ENCODE measurements around the gene DNAJC5G. TPM values are rescaled to one million over a fixed set of nuclear protein-coding genes. Genes with fewer than 3 reads are reported as not detected.

The DNAJC5G gene
- total and polyA plus RNA-seq, 11 donors: 0.11 to 3.3 (median 1.2) TPM

- WGBS, 4 donors: 86 to 97% (median 96%) methylated on average over 5 to 16 of the region's 16 CpGs
These were observed 32.6 kb upstream of the DNAJC5G start for GRCh38 chr2:27242614-27242951.

GRCh38 chr2:27243391-27244130 lies 31.7 kb upstream of the DNAJC5G start:
- Histone ChIP-seq H3K9me3 (no peaks in the 10 kb centered on the region), H3K27me3 (no peaks in the 10 kb centered on the region), H3K4me3 (no peak overlapping the region), H3K4me1 (peaks cover 0 to 26% (median 5%) of the 10 kb centered on the region in 12 donors), H3K36me3 (peaks cover 0 to 65% (median 50%) of the 10 kb centered on the region in 9 donors), H3K27ac (peak overlapping the region in 7 of 12 donors; percentile 11 to 56 (median 34))
- 57 to 61% (median 59%) methylated on average over 19 of the region's 19 CpGs for WGBS, 4 donors
- intact Hi-C loops (cut with DNase I): no loop called here
- TF ChIP-seq CTCF (IDR thresholded peaks at IDR 0.05): no peak
- ATAC-seq (peak; percentile 28 to 54 (median 38)), DNase-seq (no peak)

More at GRCh38 chr2:27242614-27242951, 32.6 kb upstream of the DNAJC5G start:
- no peak overlapping the region for H3K4me3 ChIP-seq
- H3K27me3 ChIP-seq: no peaks in the 10 kb centered on the region
- H3K27ac ChIP-seq: peak overlapping the region in 1 of 12 donors; percentile 53
- intact Hi-C loops (cut with DNase I): no loop called here
- no peak for DNase-seq
- ATAC-seq: no peak
- peaks cover 0 to 74% (median 60%) of the 10 kb centered on the region in 9 donors for H3K36me3 ChIP-seq
- peaks cover 0 to 26% (median 5%) of the 10 kb centered on the region in 12 donors for H3K4me1 ChIP-seq
- no peaks in the 10 kb centered on the region for H3K9me3 ChIP-seq
- TF ChIP-seq CTCF (IDR thresholded peaks at IDR 0.05) (no peak), POLR2A (IDR thresholded peaks at IDR 0.05) (no peak)

- Histone ChIP-seq H3K4me3 (no peak overlapping the region), H3K27me3 (peaks cover 0 to 4% (median 0%) of the 10 kb centered on the region in 9 donors), H3K36me3 (peaks cover 0 to 49% (median 34%) of the 10 kb centered on the region in 9 donors), H3K9me3 (no peaks in the 10 kb centered on the region), H3K27ac (peak overlapping the region in 1 of 12 donors; percentile 8), H3K4me1 (peaks cover 0 to 27% (median 5%) of the 10 kb centered on the region in 12 donors)
- DNase-seq: no peak
- no peak for TF ChIP-seq CTCF (IDR thresholded peaks at IDR 0.05)
- TF ChIP-seq POLR2A (IDR thresholded peaks at IDR 0.05): no peak
- 64 to 72% (median 71%) methylated on average over 10 of the region's 10 CpGs for WGBS, 4 donors
- intact Hi-C loops (cut with DNase I): loop anchor here in 1 of 10 donors (5.0 kb wide), 1 partner anchor 37 kb away; the partner anchor contains the start of gene TRIM54
- ATAC-seq: peak in 3 of 4 donors; percentile 18 to 52 (median 40)
These were observed 30.1 kb upstream of the DNAJC5G start for GRCh38 chr2:27245116-27245515.

GRCh38 chr2:27245626-27246025 lies 29.6 kb upstream of the DNAJC5G start:
- Histone ChIP-seq H3K9me3 (no peaks in the 10 kb centered on the region), H3K4me1 (peaks cover 0 to 32% (median 7%) of the 10 kb centered on the region in 12 donors), H3K4me3 (no peak overlapping the region), H3K36me3 (peaks cover 0 to 44% (median 29%) of the 10 kb centered on the region in 9 donors), H3K27ac (peak overlapping the region in 1 of 12 donors; percentile 8), H3K27me3 (peaks cover 0 to 9% (median 0%) of the 10 kb centered on the region in 9 donors)
- no peak for TF ChIP-seq CTCF (IDR thresholded peaks at IDR 0.05)
- TF ChIP-seq POLR2A (IDR thresholded peaks at IDR 0.05): no peak
- intact Hi-C loops (cut with DNase I): loop anchor here in 1 of 10 donors (5.0 kb wide), 1 partner anchor 37 kb away; the partner anchor contains the start of gene TRIM54
- WGBS, 4 donors: 54 to 75% (median 60%) methylated on average over 4 of the region's 4 CpGs
- ATAC-seq (peak in 1 of 4 donors; percentile 25), DNase-seq (no peak)

All from heart left ventricle (tissue), 16 donors.